NOMO-1 (cell line): ENCODE data around the gene TSTD2.
"Not testable (repeated sequence)": the region's sequence is repeated elsewhere in the genome, so short reads cannot be mapped to it uniquely, and the experiment has no call there.

Experiments used
- DNase-seq, 2 experiments: peaks; one replicate each; lab custom pipeline; 2025; ENCODE audit not compliant: unreplicated experiment in 2 of 2; lab: John Stamatoyannopoulos, UW

Gene TSTD2

DNA sequence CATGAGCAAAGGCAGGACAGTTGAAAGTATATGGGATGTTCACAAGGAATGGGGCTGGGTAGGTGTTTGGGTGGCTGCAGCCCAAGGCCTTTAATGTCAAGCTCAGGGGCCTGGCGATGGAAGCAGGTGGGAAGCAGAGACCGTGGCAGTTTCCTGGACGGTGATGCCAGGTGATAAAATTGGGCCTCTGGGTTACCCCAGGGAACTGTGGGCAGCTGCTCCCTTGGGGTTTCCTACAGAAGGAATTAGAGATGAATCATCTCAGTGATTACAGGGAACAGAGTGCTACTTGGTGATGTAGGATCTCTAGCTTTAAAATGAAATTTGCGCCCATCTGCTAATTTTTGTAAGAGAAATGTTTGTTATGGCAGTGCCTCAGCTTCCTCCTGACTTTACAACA is 39.2 kb downstream of the TSTD2 start:
- DNase-seq: no peak

DNA sequence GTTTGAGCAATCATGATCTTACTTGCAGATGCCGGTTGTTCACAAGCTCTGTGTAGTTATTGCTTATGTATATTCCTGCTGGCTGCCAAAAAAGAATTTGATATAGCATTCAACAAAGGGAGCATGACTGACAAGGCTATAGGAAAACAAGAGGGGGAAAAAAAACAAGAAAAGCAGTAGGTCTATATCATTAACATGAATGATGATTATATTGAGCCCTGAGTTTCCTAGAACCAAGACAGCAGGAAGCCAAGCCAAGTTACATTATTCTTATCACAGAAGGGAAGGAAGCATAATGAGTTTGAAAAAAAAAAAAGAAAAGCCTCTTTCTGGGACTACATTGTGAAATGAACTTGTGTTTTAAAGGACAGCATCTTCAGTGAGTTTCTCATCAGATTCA is 41.0 kb downstream of the TSTD2 start:
- no peak for DNase-seq

DNA sequence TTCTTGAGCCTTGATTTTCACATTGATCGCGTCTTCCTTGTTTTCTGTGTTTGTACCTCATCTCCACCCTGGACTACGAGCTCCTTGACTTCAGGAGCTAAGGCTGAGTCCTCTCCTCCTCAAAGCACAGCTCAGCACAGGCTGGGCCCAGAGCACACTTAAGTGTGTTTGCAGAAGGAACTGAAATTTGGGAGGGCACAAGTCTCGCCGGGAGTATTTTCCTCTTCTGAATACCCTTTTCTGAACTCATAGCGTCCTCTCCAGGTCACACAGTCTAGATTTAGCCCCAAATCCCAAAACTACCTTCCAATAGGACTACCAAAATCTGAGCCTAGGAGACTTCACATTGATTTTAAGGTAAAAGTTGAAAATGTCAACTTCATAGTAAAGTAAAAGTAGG is 41.6 kb downstream of the TSTD2 start:
- no peak for DNase-seq

DNA sequence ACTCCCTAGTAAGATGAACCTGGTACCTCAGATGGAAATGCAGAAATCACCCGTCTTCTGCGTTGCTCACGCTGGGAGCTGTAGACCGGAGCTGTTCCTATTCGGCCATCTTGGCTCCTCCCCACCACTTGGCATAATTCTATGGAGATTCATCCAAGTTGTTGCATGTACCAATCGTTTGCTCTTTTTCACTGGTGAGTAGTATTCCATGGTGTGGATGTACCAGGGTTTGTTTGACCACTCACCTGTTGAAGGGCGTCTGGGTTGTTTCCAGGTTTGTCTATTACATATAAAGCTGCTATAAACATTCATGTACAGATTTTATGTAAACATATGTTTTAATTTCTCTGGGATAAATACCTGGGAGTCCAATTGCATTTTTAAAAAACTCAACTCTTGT is 46.3 kb downstream of the TSTD2 start:
- not testable (repeated sequence) for DNase-seq

DNA sequence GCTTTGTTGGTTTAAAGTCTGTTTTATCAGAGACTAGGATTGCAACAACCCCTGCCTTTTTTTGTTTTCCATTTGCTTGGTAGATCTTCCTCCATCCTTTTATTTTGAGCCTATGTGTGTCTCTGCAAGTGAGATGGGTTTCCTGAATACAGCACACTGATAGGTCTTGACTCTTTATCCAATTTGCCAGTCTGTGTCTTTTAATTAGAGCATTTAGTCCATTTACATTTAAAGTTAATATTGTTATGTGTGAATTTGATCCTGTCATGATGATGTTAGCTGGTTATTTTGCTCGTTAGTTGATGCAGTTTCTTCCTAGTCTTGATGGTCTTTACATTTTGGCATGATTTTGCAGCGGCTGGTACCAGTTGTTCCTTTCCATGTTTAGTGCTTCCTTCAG is 48.4 kb downstream of the TSTD2 start:
- not testable (repeated sequence) for DNase-seq

DNA sequence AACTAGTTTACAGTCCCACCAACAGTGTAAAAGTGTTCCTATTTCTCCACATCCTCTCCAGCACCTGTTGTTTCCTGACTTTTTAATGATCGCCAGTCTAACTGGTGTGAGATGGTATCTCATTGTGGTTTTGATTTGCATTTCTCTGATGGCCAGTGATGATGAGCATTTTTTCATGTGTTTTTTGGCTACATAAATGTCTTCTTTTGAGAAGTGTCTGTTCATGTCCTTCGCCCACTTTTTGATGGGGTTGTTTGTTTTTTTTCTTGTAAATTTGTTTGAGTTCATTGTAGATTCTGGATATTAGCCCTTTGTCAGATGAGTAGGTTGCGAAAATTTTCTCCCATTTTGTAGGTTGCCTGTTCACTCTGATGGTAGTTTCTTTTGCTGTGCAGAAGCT is 51.6 kb downstream of the TSTD2 start:
- DNase-seq: not testable (repeated sequence)

DNA sequence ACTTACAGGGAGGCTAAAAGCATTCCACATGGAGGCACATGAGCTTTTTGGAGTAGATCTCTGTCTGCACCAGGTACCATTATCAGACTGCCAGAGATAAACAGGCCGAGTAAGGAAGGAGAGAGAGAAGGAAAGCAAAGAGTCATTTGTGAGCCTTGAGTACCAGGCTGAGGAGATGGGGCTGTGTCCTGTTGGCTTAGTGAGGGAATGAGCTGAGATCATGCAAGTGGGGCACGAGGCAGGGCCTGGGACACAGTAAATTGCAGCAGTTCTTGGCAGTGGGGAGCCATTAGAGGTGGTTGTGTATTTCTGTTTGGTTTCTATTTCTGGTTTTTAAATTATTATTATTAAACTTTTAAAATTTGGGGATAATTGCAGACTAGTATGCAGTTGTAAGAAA is 53.3 kb downstream of the TSTD2 start:
- no peak for DNase-seq

DNA sequence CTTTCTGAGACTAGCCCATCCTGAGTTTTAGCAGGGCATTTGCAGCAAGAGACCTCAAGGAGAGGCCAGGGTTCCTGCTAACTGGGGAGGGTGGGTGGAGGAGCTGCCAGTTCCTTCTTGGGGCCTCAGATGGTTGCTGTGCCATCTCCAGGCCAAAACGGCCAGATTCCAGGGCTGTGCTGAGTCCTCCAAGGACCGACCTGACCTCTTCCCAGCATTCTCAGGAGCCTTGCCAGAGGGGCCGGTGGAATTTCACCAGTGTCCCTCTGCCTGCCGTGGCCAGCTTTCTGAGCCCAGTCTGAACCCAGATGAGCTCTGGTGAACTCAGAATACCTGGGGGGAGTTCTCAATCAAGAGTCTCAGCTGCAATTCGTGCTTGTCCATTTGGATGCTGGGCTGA is 54.3 kb downstream of the TSTD2 start:
- no peak for DNase-seq

DNA sequence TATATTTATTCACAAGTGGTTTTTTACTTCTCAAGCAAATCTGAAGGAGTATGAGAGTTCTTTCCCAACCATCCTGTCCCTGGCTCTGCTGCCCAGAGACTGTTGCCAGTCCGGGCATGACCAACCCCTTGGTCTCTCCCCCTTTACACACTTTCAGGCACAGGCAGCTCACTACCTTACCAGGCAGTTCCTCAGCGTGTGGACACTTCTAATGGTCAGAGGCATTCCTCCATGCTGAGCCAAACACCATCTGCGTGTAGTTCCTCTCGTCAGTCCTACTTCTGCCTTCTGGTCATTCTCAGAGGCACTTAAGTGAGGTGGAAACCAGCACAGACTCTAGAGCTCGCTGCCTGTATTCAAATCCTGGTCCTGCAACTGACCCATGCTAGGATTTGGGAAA is 56.1 kb downstream of the TSTD2 start:
- DNase-seq: no peak

DNA sequence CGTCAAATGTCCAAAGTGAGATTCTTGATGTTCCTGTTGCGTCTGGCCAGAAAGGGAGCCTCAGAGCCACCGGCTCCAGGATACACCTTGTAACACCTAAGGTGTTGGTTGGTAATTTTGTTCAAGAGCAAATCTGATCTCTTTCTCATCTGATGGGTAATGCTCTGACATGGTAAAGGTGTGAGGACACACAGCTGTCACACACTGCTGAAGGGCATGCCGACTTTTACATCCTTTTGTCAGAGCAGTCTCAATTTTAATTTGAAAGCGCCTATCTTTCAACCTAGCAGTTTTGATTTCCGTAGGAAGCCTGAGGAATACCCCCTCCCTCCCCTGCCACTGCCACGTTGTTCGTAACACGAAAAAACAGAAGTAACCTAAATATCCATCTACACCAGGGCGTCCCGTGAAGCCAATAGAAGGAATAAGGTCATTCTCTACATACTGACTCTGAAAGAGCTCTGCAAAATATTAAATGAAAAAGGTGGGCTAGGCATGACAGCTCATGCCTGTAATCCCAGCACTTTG is 57.4 kb downstream of the TSTD2 start:
- no peak for DNase-seq

DNA sequence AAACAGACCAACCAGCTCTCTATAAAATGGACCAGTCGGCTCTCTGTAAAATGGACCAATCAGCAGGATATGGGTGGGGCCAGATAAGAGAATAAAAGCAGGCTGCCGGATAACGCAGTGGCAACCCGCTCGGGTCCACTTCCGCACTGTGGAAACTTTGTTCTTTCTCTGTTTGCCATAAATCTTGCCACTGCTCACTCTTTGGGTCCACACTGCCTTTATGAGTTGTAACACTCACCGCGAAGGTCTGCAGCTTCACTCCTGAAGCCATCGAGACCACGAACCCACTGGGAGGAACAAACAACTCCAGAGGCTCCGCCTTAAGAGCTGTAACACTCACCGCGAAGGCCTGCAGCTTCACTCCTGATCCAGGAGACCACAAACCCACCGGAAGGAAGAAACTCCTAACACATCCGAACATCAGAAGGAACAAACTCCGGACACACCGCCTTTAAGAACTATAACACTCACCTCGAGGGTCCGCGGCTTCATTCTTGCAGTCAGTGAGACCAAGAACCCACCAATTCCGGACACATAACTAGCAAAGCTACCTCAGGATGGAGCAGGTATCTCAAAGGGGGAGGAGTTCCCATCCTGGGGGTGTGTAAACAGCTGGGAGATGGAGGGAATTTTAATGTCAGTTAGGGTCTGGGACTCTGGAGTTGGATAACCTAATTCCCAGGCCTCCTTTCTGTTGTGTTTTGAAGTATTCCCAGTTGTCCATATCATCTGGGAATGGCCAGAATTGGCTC is 58.1 kb downstream of the TSTD2 start:
- not testable (repeated sequence) for DNase-seq

DNA sequence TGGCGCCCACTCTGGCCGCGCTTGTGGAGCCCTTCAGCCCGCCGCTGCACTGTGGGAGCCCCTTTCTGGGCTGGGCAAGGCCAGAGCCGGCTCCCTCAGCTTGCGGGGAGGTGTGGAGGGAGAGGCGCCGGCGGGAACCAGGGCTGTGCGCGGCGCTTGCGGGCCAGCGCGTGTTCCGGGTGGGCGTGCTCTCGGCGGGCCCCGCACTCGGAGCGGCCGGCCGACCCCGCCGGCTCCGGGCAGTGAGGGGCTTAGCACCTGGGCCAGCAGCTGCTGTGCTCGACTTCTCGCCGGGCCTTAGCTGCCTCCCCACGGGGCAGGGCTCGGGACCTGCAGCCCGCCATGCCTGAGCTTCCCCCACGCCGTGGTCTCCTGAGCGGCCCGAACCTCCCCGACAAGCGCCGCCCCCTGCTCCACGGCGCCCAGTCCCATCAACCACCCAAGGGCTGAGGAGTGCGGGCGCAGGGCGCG is 59.0 kb downstream of the TSTD2 start:
- not testable (repeated sequence) for DNase-seq

DNA sequence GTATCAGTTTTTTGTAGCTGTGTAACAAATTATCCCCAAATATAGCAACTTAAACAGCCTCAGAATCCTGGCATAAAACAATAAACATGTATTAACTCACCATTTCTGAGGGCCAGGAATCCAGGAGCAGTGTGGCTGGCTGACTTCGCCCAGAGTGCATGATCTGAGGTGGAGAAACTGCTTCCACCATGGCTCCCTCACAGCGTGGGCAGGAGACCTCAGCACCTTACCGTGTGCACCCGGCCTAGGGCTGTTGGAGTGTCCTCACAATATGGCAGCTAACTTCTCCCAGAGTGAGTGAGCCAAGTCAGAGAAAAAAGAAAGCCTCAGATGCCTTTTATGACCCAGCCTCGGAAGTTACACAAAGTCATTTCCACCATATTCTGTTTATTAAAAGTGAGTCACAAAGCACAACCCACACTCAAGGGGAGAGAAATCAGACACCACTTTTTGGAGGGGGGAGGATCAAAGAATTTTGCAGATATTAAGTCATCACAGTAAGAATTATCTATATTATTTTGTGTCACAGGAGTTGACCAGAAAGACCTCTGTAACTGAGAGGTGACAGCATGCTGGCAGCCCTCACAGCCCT is 59.6 kb downstream of the TSTD2 start:
- DNase-seq: no peak

DNA sequence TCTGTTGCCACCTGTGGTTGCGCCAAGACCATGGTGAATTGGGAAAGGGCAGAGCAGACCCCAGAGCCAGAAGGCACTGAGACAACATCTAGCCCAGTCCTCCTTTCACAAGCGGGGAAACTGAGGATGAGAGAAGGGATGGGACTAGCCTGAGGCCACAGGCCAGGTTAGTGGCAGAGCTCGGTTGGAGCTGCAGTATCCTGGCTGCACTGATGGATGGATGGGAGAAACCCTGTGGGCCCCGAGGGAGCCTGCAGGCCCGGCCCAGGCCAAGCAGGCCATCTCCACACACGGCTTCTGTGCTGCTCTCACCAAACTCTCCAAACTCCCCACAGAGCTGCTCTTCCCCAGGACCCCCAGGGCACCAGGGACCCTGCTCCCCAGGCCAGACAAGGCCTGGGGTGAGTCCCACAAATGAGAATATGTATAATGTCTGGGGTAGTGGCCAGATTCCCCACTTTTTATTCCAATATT is 60.2 kb downstream of the TSTD2 start:
- DNase-seq: no peak

DNA sequence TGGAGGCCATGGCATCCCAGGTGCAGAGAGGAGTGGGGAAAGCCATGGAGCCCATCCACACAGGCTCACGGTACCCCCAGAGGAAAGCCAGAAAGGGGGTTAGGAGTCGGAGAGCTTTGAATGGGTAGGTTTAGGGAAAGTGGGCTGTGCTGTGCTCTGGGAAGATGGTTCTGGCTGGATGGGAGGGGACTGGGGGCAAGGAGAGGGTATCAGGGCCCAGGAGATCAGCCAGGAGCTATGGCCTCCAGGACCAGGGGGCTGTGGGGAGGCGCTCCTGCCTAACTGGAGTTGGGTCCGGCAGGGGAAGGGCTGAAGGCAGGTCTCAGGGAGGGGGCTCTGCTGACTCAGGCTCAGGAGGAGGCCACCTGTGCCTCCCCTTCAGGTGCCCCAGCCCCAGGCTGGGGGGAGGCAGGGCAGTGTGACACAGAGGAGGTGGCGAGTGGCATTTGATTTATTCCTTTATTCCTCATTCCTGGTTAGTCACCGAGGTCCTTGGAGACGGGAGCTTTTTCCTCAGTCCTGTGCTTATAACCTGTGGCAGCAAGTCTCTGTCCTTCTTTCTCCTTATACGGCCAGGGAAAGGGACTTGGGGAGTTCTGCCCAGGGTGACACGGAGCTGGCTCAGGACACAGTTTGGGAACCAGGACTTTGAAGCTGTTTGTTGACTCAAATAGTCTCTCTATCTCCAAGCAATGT is 60.8 kb downstream of the TSTD2 start:
- no peak for DNase-seq

DNA sequence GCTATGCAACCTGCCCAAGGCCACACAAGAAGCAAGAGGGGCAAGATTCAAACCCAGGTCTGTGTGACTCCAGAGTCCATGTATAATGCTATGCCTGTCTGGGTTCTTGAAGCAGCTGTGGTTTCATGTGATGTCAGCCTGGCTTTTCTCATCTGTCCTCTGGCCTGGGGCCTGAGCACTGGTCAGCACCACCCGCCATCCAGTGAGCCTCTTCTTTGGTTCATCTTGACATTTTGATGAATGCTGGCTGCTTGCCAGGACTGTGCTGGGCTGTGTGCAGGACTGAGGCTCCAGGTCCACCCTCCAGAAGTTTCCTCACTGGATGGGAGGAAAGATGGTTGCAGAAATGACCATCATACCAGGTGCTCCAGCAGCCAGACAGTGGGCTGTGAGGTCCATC is 61.5 kb downstream of the TSTD2 start:
- no peak for DNase-seq

DNA sequence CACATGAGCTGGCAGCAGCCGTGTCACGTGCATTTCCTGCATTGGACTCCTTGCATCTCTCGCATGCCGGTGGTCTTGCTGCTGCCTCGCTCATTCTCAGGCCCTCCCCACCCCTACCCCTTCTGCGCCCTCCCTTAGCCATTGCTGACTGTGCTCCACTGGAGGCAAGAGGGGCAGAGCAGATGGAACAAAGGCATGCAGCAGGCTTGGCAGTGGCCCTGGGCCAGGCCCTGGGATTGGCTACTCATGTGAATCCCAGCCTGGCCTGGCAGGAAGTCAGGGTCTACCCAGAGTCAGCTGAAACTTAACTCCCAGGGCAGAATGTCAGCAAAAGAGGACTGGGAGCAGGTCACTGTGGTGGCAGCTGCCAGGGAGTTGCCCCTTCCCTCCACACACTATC is 62.3 kb downstream of the TSTD2 start:
- no peak for DNase-seq

DNA sequence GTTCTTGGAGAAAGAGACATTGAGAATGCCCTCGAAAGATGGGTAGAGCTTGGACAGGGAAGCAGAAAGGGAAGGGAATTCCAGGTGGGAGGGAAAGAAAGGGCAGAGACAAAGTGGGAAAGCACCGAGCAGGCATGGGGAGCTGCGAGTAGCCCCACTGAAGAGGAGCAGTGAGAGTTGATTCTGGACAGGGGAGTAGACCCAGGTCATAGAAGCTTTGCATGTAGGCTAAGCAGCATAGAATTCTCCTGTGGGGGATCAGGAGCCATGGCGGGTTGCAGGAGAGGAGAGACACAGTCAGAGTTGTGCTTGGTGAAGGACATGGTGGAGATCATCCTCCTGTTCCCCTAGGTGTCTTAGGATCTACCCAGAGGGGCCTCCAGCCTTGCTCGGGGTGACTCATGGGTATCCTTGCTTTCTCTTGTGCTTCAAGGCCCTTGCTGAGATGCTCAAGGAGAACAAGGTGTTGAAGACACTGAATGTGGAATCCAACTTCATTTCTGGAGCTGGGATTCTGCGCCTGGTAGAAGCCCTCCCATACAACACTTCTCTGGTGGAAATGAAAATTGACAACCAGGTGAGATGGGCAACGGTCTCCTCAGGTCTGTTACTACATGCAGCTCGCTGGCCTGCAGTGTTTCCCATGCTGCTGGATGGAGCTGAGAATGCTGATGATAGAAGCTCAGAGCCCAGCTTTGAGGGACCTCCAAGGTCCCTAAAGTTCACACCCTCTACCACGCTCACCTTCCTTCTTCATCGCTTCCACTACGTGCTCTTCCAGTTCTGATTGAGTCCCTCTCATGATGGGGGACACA is 64.5 kb downstream of the TSTD2 start:
- DNase-seq: no peak

DNA sequence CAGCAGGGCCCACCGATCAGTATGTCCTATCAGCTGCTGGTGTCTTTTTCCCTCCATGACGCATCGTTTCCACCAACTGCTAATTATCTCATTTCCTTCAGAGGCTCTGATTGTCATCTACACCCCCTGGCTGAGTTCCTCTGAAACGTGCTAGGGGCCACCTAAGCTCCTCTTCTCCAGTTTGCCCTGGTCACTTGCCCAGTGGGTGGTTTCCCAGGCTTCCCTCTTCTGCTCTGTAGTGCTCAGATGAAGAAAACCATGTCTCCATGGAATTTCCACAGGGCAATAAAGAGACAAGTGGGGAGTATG is 65.3 kb downstream of the TSTD2 start:
- DNase-seq: no peak

DNA sequence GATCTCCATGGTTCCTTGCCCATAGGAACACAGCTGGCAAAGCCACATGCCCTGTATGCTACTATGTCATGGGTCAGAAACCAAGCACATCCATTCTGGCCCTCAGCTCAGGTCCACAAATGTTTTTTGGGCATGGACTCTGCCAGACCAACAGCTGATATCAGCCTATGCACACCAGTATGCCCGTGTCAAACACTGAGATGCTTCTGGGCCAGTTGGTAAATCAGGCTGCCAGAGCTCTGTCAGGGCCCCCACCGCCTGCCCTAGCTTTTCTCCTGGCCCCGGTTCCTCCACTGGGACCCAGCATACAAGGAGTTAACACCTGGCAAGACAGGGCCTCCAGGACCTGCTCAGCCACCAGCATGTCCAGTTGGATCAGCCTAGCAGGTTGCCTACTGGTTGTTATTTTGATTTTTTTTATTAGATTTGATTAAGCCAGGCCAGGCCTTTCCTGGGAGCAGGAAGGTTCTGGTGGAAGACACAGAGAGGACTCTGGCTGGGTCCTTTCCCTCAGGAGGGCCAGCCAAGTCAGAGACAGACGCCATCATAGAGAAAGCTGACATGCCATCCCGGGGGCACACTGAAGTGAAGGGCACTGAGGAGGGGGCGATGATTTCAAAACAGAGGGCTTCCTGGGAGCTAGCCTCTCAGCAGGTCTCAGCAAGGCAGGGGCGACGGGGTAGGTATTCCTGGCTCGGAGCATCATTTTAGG is 65.8 kb downstream of the TSTD2 start:
- DNase-seq: no peak
